Activated naive CD4-positive, alpha-beta T cell treated with Interleukin-2 at 50 U/mL for 16 hours (primary cell): ENCODE results near the gene RAB22A.
A peak's percentile ranks its signal among the peaks of the same experiment; 100 is the strongest.
"Not testable (repeated sequence)": the region's sequence is repeated elsewhere in the genome, so short reads cannot be mapped to it uniquely, and the experiment has no call there.

Experiments
- DNase-seq: peaks from one replicate; pipeline ENCODE4 v3.0.0-alpha.2; 2020

Gene RAB22A

DNA sequence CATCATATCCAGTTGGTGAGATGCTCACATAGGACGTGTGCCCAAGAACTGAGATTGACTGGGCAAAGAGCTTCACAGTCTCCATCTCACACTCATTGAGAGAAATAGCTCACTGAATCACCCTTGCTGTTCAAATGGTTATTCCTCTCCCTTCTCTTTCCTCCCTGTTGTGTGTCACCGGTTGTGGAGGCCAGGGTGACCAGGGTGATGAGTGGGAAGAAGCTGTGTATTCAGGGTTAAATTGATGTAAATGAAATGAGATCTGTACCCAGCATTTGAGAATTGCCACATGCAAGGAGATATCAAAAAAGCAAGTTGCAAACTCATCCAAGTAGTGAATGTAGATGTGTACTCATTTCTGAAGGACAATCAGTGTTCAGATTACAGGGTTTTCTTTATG, 43.0 kb downstream of the RAB22A start:
- no peak for DNase-seq

- DNase-seq = no peak
Observed at GRCh38 chr20:58359441-58359840, 49.9 kb downstream of the RAB22A start.

DNA sequence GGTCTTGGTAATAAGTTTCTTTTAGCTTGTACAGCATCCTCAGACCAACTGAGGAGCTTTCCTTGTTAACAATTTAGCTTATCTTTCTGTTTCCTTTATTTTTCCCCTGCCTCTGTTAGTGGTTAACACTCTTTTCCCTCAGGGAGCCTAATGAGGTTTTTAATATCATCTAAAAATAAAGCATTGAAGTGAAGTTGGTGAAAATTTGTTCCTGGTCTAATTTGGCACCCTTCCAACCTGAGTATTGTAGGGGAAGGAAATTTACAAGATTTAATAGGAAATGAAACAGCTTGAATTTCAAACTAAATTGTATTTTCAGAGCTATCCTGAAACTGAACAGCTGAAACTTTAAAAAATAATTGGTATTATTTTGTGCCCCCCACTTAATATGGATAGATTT, 51.4 kb downstream of the RAB22A start:
- DNase-seq = no peak

DNA sequence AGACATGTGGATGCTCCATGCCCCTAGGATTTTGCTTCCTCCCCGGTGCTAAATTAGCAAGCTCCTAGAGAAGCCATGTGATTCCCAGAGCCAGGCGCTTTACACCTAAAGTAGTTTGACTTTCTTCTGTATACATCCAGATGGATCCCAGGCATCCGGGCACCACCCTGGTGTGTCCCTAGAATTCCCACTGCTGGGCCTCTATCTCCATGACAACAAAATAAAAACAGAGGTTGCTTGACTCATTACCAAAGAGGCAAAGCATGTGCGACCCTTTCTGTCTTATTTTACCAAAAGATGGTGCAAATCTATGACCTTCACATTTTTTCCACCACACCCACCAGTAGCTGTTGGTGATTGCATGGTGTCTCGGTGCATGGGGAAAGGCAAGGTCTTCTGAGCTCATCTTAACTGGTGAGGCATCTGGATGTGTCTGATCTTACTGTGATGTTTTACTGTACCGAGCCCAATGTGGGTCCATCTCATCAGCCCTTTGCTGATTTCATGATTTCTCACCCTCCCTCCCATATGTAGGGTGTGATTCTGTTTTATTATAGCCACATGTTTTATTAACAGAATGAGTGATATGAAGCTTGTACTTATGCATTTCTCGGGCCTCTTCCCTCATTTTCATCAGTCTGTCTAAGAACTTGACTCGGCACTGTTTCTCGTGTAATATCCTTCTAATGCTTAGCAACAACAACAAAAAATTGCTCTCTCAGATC, 52.1 kb downstream of the RAB22A start:
- no peak for DNase-seq

GRCh38 chr20:58362206-58362516, 52.6 kb downstream of the RAB22A start:
- DNase-seq = no peak

DNA sequence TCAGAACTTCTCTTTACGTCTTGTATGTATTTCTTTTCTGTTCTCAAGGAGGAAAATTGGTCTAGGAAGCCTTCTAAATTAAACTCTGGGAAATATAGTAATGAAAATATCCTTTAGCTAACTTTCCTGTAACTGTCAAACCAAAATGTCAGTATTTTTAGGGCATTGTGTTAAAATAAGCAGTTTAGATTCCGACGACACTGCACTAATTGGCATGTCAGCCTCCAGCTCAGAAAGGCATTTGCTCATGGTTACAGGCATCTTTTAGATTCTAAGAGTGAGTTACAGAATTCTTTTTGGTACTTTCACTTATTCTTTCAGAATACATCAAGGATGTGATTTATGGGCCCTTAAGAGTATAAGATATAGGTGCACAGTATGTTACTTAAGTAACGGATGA, 53.5 kb downstream of the RAB22A start:
- DNase-seq = no peak

- no peak for DNase-seq
Observed at GRCh38 chr20:58366866-58367265, 57.4 kb downstream of the RAB22A start.

- DNase-seq = no peak
Observed at GRCh38 chr20:58372806-58373205, 63.3 kb downstream of the RAB22A start.

GRCh38 chr20:58373296-58373695, 63.8 kb downstream of the RAB22A start:
- DNase-seq = not testable (repeated sequence)

GRCh38 chr20:58374027-58374850, 64.7 kb downstream of the RAB22A start:
- no peak for DNase-seq

DNA sequence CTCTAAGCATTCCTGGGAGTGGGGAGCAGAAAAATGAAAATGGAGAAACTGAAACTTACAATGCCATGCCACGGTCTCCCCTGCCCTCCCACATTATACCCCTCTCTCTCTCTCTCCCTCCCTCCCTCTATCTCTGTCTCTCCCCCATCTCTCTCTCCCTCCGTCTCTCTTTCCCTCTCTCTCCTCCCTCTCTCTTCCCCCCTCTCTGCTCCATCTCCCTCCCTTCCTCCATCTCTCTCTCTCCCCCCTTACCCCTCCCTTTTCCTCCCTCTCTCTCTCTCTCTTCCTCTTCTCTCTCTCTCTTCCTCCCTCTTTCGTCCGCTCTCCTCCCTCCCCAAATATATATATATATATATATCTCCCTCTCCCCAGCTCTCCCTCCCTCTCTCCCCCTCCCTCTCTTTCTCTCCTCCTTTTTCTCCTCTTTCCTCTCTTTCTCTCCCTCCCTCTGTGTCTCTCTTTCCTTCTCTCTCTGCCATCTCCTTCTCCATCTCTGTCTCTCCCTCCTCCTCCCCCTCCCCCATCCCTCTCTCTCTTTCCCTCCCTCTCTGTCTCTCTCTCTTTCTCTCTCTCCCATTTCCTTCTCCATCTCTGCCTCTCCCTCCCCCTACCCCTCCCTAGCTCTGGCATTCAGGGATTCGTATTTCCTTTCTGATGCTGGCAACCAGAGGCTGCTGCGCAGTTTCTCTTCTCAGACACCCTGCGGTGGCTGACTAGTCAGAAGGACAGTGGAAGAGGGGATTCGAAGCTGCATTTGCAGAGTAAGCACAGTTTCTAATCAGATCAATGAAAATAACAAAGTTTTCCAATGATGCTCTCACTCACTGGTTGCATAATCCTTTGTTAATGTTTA, 65.6 kb downstream of the RAB22A start:
- no peak for DNase-seq

- no peak for DNase-seq
Observed at GRCh38 chr20:58375759-58376352, 66.3 kb downstream of the RAB22A start.

- no peak for DNase-seq
Observed at GRCh38 chr20:58377017-58377416, 67.5 kb downstream of the RAB22A start.

DNA sequence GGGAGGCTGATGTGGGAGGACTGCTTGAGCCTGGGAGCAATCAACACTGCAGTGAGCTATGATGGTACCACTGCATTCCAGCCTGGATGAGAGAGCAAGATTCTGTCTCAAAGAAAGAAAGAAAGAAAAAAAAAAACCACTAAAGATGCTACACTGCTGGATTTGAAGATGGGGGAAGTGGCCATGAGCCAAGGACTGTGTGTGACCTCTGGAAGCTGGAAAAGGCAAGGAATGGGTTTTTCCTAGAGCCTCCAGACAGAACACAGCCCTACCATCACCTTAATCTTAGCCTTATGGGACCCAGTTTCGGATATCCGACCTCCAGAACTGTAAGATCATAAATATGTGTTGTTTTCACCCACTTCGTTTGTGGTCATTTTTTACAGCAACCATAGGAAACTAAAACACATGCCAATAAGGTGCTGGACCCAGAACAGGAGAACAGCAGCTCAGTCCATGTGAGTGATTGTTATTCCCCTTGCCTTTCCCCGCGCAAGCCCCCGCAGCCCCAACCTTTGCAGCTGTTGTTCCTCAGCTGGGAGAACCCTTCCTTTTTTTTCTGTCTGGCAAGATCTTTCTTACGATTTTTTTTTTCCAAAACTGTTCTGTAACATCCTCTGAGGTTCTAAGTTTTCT, 68.4 kb downstream of the RAB22A start:
- DNase-seq = no peak

DNA sequence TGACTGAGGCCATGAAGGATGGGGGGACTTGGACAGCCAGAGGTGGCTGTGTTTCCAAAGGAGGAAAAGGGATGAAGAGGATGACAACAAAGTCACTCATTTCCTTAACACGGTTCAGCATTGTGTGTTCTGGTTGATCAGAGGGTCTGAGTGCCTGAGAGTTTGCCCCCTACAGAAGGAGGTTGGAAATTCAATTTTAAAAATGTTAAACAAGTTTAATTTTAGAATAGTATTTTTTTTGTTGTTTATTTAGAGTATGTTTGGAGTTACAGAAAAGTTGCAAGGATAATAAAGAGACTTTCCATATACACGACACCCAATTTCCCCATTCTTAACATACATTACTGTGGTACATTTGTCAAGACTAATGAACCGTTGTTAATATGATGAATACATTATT, 69.2 kb downstream of the RAB22A start:
- DNase-seq = no peak

DNA sequence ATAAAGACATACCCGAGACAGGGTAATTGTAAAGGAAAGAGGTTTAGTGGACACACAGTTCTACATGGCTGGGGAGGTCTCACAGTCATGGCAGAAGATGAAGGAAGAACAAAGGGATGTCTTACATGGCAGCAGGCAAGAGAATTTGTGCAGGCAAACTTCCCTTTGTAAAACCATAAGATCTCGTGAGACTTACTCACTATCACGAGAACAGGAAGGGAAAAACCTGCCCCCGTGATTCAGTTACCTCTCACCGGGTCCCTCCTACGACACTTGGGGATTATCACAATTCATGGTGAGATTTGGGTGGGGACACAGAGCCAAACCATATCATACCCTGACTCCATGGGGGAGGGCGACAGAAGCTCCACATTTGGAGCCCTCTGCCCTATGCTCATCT, 72.1 kb downstream of the RAB22A start:
- DNase-seq = no peak

GRCh38 chr20:58382096-58382495, 72.6 kb downstream of the RAB22A start:
- no peak for DNase-seq

- DNase-seq = no peak
Observed at GRCh38 chr20:58384821-58385220, 75.3 kb downstream of the RAB22A start.

DNA sequence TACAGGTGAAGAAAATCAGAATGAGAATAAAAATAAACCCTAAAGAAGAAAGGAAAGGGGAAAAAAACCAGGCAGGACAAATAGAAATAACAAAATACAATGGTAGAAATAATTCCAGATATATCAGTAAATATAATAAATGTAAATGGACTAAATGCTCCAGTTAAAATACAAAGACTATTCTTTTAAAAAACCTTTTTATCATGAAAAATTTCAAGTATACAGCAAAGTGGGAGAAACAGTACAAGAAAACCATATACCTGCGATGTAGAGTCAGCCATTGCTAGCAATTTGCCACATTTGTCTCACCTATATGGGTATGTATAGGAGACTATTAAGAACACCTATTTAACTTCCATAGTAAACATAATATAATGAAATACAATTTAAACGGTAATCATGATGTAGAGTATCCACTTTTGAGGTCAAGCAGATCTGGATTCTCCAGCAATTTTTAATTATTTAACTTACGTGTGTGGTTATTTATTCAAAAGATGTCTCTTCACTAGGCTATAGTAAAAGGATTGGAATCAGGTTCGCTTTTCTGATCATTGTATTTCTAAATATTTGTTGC, 78.6 kb downstream of the RAB22A start:
- DNase-seq = no peak

GRCh38 chr20:58388882-58389323, 79.4 kb downstream of the RAB22A start, which contains the start of gene VAPB:
Gene VAPB (plus strand): TSS chr20:58389229. CDS start chr20:58389460, 231 bp downstream.
- DNase-seq = peak; percentile 96

GRCh38 chr20:58389324-58389967, 79.9 kb downstream of the RAB22A start:
- no peak for DNase-seq
